CD4-positive, CD25-positive, alpha-beta regulatory T cell (primary cell): ENCODE data around the gene ARID1B. TPM values are rescaled to one million over a fixed set of nuclear protein-coding genes. Genes with fewer than 3 reads are reported as not detected.
"Not testable (repeated sequence)": the region's sequence is repeated elsewhere in the genome, so short reads cannot be mapped to it uniquely, and the experiment has no call there.

Experiments used
- ATAC-seq, 2 donors: fragments of 150-1000 bp; cut with Tn5 transposase; one replicate each; pipeline ENCODE4 v1.10.0; 2021; ENCODE audit warnings: low read depth in 2 of 2, moderate number of reproducible peaks in 2 of 2, moderate library complexity in 1 of 2
- DNase-seq, 3 donors: peaks; one replicate each; pipeline versions ENCODE4 v3.0.0 to v3.0.0-alpha.2; 2012 to 2022; ENCODE audit warnings: mixed read lengths in 1 of 3
- H3K27ac ChIP-seq: one replicate; pipeline ENCODE4 v1.7.0; 2013; ENCODE audit warnings: mild to moderate bottlenecking, low read length; ENCODE audit not compliant: insufficient read depth, poor library complexity, severe bottlenecking
- H3K27me3 ChIP-seq: one replicate; pipeline ENCODE4 v1.7.0; 2013; ENCODE audit warnings: low read length; ENCODE audit not compliant: control insufficient read depth, insufficient read depth
- H3K36me3 ChIP-seq: one replicate; pipeline ENCODE4 v1.7.0; 2013; ENCODE audit warnings: mild to moderate bottlenecking, low read length, moderate library complexity; ENCODE audit not compliant: control insufficient read depth, insufficient read depth
- H3K4me1 ChIP-seq: 2 replicates; pipeline ENCODE4 v1.7.0; 2013; ENCODE audit warnings: mild to moderate bottlenecking, low read length; ENCODE audit not compliant: insufficient read depth, control insufficient read depth, poor library complexity, severe bottlenecking
- H3K4me3 ChIP-seq: one replicate; pipeline ENCODE4 v1.7.0; 2013; ENCODE audit warnings: low read depth, mild to moderate bottlenecking, low read length, moderate library complexity
- H3K9me3 ChIP-seq, 2 experiments: 1 replicate in 1 of 2; 2 replicates in 1 of 2; pipeline ENCODE4 v1.7.0; 2013; ENCODE audit warnings: low read length in 2 of 2, mild to moderate bottlenecking in 1 of 2, moderate library complexity in 1 of 2; ENCODE audit not compliant: control insufficient read depth in 2 of 2
- H3K27ac Mint-ChIP-seq, 3 donors: one replicate each; pipeline ENCODE4 v1.8.0; 2020 to 2022; ENCODE audit warnings: mild to moderate bottlenecking in 3 of 3, mixed read lengths in 3 of 3, moderate library complexity in 2 of 3
- H3K27me3 Mint-ChIP-seq: one replicate; pipeline ENCODE4 v1.8.0; 2022; ENCODE audit warnings: mild to moderate bottlenecking, mixed read lengths
- H3K36me3 Mint-ChIP-seq: one replicate; pipeline ENCODE4 v1.8.0; 2020; ENCODE audit warnings: mixed read lengths
- H3K4me1 Mint-ChIP-seq, 4 donors: one replicate each; pipeline ENCODE4 v1.8.0; 2020 to 2022; ENCODE audit warnings: mixed read lengths in 4 of 4, mild to moderate bottlenecking in 1 of 4
- H3K4me3 Mint-ChIP-seq, 4 donors: one replicate each; pipeline ENCODE4 v1.8.0; 2020 to 2022; ENCODE audit warnings: mild to moderate bottlenecking in 4 of 4, mixed read lengths in 4 of 4, moderate library complexity in 3 of 4
- H3K9me3 Mint-ChIP-seq, 7 donors: one replicate each; pipeline ENCODE4 v1.8.0; 2020 to 2022; ENCODE audit warnings: mixed read lengths in 7 of 7, mild to moderate bottlenecking in 3 of 7, moderate library complexity in 2 of 7
- polyA plus RNA-seq, 4 donors: library from polyadenylated mRNA; unstranded; fragments of 300-500 nt; fragmentation: Illumina TruSeq; gene quantifications; one replicate each; pipeline ENCODE4 v1.2.3, GENCODE V29; 2021
- total RNA-seq: library from RNA; stranded (reverse); gene quantifications from one replicate; pipeline ENCODE4 v1.2.3, GENCODE V29; 2022

Gene ARID1B
- total and polyA plus RNA-seq, 5 donors from 2014 or later = 9.8 to 186 (median 12.4) TPM

GRCh38 chr6:157035546-157035945, 258.4 kb downstream of the ARID1B start:
- Histone ChIP-seq H3K36me3 (no peaks in the 10 kb centered on the region), H3K27me3 (no peaks in the 10 kb centered on the region), H3K4me3 (no peak overlapping the region), H3K27ac (no peak overlapping the region), H3K4me1 (peaks cover 22% of the 10 kb centered on the region), H3K9me3 (no peaks in the 10 kb centered on the region)
- DNase-seq (no peak), ATAC-seq (no peak)
- no peaks in the 10 kb centered on the region for H3K27me3 Mint-ChIP-seq
- no peaks in the 10 kb centered on the region for H3K9me3 Mint-ChIP-seq
- H3K4me3 Mint-ChIP-seq = no peak overlapping the region
- H3K4me1 Mint-ChIP-seq = peaks cover 16 to 32% (median 21%) of the 10 kb centered on the region in 4 donors
- H3K27ac Mint-ChIP-seq = no peak overlapping the region
- peaks cover 4% of the 10 kb centered on the region for H3K36me3 Mint-ChIP-seq

GRCh38 chr6:157036245-157036711, 259.1 kb downstream of the ARID1B start:
- H3K4me1 Mint-ChIP-seq = peaks cover 13 to 27% (median 20%) of the 10 kb centered on the region in 4 donors
- H3K27me3 ChIP-seq = no peaks in the 10 kb centered on the region
- ATAC-seq (no peak), DNase-seq (no peak)
- no peaks in the 10 kb centered on the region for H3K9me3 Mint-ChIP-seq
- peaks cover 4% of the 10 kb centered on the region for H3K36me3 Mint-ChIP-seq
- no peak overlapping the region for H3K4me3 ChIP-seq
- no peak overlapping the region for H3K27ac Mint-ChIP-seq
- H3K27me3 Mint-ChIP-seq = no peaks in the 10 kb centered on the region
- no peak overlapping the region for H3K4me3 Mint-ChIP-seq
- H3K4me1 ChIP-seq = peaks cover 22% of the 10 kb centered on the region
- no peaks in the 10 kb centered on the region for H3K36me3 ChIP-seq
- no peaks in the 10 kb centered on the region for H3K9me3 ChIP-seq
- no peak overlapping the region for H3K27ac ChIP-seq

- H3K36me3 ChIP-seq = no peaks in the 10 kb centered on the region
- H3K27ac Mint-ChIP-seq = no peak overlapping the region
- H3K36me3 Mint-ChIP-seq = peaks cover 10% of the 10 kb centered on the region
- peaks cover 13 to 26% (median 23%) of the 10 kb centered on the region in 4 donors for H3K4me1 Mint-ChIP-seq
- no peaks in the 10 kb centered on the region for H3K27me3 ChIP-seq
- H3K4me1 ChIP-seq = peaks cover 22% of the 10 kb centered on the region
- no peaks in the 10 kb centered on the region for H3K9me3 Mint-ChIP-seq
- DNase-seq (no peak), ATAC-seq (no peak)
- H3K27me3 Mint-ChIP-seq = no peaks in the 10 kb centered on the region
- H3K27ac ChIP-seq = no peak overlapping the region
- no peak overlapping the region for H3K4me3 Mint-ChIP-seq
- H3K9me3 ChIP-seq = no peaks in the 10 kb centered on the region
- H3K4me3 ChIP-seq = no peak overlapping the region
Observed at GRCh38 chr6:157037165-157037564, 260.0 kb downstream of the ARID1B start.

GRCh38 chr6:157038610-157039009, 261.4 kb downstream of the ARID1B start:
- ATAC-seq = no peak
- no peak for DNase-seq
- Mint-ChIP-seq H3K4me3 (no peak overlapping the region), H3K9me3 (no peaks in the 10 kb centered on the region), H3K27ac (no peak overlapping the region), H3K4me1 (peaks cover 11 to 15% (median 13%) of the 10 kb centered on the region in 4 donors), H3K36me3 (peaks cover 14% of the 10 kb centered on the region), H3K27me3 (no peaks in the 10 kb centered on the region)
- Histone ChIP-seq H3K4me3 (no peak overlapping the region), H3K4me1 (peaks cover 11% of the 10 kb centered on the region), H3K27me3 (no peaks in the 10 kb centered on the region), H3K27ac (no peak overlapping the region), H3K36me3 (no peaks in the 10 kb centered on the region), H3K9me3 (no peaks in the 10 kb centered on the region)

- H3K27ac Mint-ChIP-seq, H3K9me3 ChIP-seq, H3K27ac ChIP-seq, H3K4me1 ChIP-seq, H3K4me3 ChIP-seq, H3K27me3 Mint-ChIP-seq, DNase-seq, H3K4me1 Mint-ChIP-seq, H3K36me3 ChIP-seq, H3K9me3 Mint-ChIP-seq, ATAC-seq, H3K27me3 ChIP-seq: not testable (repeated sequence)
- H3K4me3 Mint-ChIP-seq = peak overlapping the region in 1 of 4 donors; percentile 43
- H3K36me3 Mint-ChIP-seq = peaks cover 14% of the 10 kb centered on the region
Observed at GRCh38 chr6:157039639-157040038, 262.5 kb downstream of the ARID1B start.

- peaks cover 2 to 10% (median 4%) of the 10 kb centered on the region in 4 donors for H3K4me1 Mint-ChIP-seq
- H3K36me3 Mint-ChIP-seq = peaks cover 14% of the 10 kb centered on the region
- H3K27me3 ChIP-seq = no peaks in the 10 kb centered on the region
- H3K4me1 ChIP-seq = no peaks in the 10 kb centered on the region
- no peak overlapping the region for H3K27ac Mint-ChIP-seq
- H3K4me3 ChIP-seq = no peak overlapping the region
- H3K9me3 ChIP-seq = no peaks in the 10 kb centered on the region
- H3K4me3 Mint-ChIP-seq = no peak overlapping the region
- H3K9me3 Mint-ChIP-seq = no peaks in the 10 kb centered on the region
- no peaks in the 10 kb centered on the region for H3K27me3 Mint-ChIP-seq
- DNase-seq = no peak
- no peak for ATAC-seq
- no peaks in the 10 kb centered on the region for H3K36me3 ChIP-seq
- no peak overlapping the region for H3K27ac ChIP-seq
Observed at GRCh38 chr6:157040191-157040590, 263.0 kb downstream of the ARID1B start.

GRCh38 chr6:157045831-157046454, 268.8 kb downstream of the ARID1B start:
- H3K27me3 Mint-ChIP-seq = no peaks in the 10 kb centered on the region
- H3K9me3 ChIP-seq = no peaks in the 10 kb centered on the region
- no peak overlapping the region for H3K27ac Mint-ChIP-seq
- no peak for ATAC-seq
- H3K4me3 Mint-ChIP-seq = no peak overlapping the region
- H3K36me3 Mint-ChIP-seq = peaks cover 10% of the 10 kb centered on the region
- H3K4me1 Mint-ChIP-seq = peaks cover 6 to 30% (median 17%) of the 10 kb centered on the region in 4 donors
- DNase-seq = no peak
- H3K27me3 ChIP-seq = no peaks in the 10 kb centered on the region
- no peaks in the 10 kb centered on the region for H3K4me1 ChIP-seq
- no peak overlapping the region for H3K4me3 ChIP-seq
- no peaks in the 10 kb centered on the region for H3K36me3 ChIP-seq
- H3K9me3 Mint-ChIP-seq = no peaks in the 10 kb centered on the region
- H3K27ac ChIP-seq = no peak overlapping the region

- no peak for DNase-seq
- Mint-ChIP-seq H3K4me1 (peaks cover 6 to 32% (median 17%) of the 10 kb centered on the region in 4 donors), H3K27me3 (no peaks in the 10 kb centered on the region), H3K27ac (no peak overlapping the region), H3K9me3 (no peaks in the 10 kb centered on the region), H3K36me3 (peaks cover 7% of the 10 kb centered on the region), H3K4me3 (no peak overlapping the region)
- H3K4me1 ChIP-seq = no peaks in the 10 kb centered on the region
- no peaks in the 10 kb centered on the region for H3K27me3 ChIP-seq
- ATAC-seq = no peak
- no peak overlapping the region for H3K27ac ChIP-seq
- H3K9me3 ChIP-seq = no peaks in the 10 kb centered on the region
- no peaks in the 10 kb centered on the region for H3K36me3 ChIP-seq
- H3K4me3 ChIP-seq = no peak overlapping the region
Observed at GRCh38 chr6:157046776-157047175, 269.6 kb downstream of the ARID1B start.
